Neural crest cell (in vitro differentiated cells): Measurements from ENCODE around the gene EIF1AX. TPM values are rescaled to one million over a fixed set of nuclear protein-coding genes. Genes with fewer than 3 reads are reported as not detected.

Source experiments
- DNase-seq: peaks from one replicate; pipeline ENCODE4 v3.0.0; 2021; ENCODE audit warnings: low read depth, mixed read lengths, low spot score
- H3K27ac Mint-ChIP-seq: one replicate; pipeline ENCODE4 v1.8.0; 2021; ENCODE audit warnings: mild to moderate bottlenecking, mixed read lengths; ENCODE audit not compliant: unreplicated experiment
- H3K27me3 Mint-ChIP-seq: 2 replicates; pipeline ENCODE4 v1.8.0; 2021; ENCODE audit warnings: low read depth, mild to moderate bottlenecking, mixed read lengths
- H3K36me3 Mint-ChIP-seq: 2 replicates; pipeline ENCODE4 v1.8.0; 2021; ENCODE audit warnings: low read depth, mild to moderate bottlenecking, mixed read lengths
- H3K4me1 Mint-ChIP-seq: 2 replicates; pipeline ENCODE4 v1.8.0; 2021; ENCODE audit warnings: mixed read lengths
- H3K4me3 Mint-ChIP-seq: one replicate; pipeline ENCODE4 v1.8.0; 2021; ENCODE audit warnings: mild to moderate bottlenecking, mixed read lengths
- H3K9me3 Mint-ChIP-seq: 2 replicates; pipeline ENCODE4 v1.8.0; 2021; ENCODE audit warnings: mixed read lengths
- total RNA-seq: library from RNA; stranded (reverse); gene quantifications from 2 replicates; pipeline ENCODE4 v1.2.1, GENCODE V29; 2021
- TF ChIP-seq, protein P1 (sequence below): fragments of 200-600 bp; sonication (generic); conservative IDR thresholded peaks from 2 replicates; pipeline ENCODE4 v1.5.0; 2021; ENCODE audit warnings: antibody characterized with exemption, mild to moderate bottlenecking

The EIF1AX gene
- total RNA-seq, 1 donor from 2014 or later = 109 TPM

DNA sequence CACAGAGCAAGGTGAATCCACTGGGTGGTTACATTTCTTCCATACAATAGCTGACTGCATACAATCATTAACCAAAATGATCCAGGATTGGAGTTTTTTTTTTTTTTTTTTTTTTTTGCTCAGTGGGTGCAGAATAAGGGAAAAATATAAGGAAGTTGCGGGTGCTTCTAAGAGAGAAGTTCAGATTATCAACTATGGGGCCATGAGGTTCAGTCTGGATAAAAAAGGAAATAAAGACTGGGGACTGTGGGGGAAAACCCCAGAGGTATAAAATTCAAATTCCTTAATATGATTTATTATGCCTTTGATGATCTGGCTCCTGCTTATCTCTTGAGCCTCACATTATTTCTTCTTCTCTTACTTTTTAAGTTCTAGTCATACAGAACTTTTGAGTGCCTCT lies 5.9 kb upstream of the EIF1AX start:
- H3K9me3 Mint-ChIP-seq = peaks cover 5% of the 10 kb centered on the region
- H3K4me1 Mint-ChIP-seq = no peaks in the 10 kb centered on the region
- no peaks in the 10 kb centered on the region for H3K27me3 Mint-ChIP-seq
- H3K4me3 Mint-ChIP-seq = peak overlapping the region; percentile 5
- H3K36me3 Mint-ChIP-seq = peaks cover 10% of the 10 kb centered on the region
- no peak for DNase-seq
- no peak overlapping the region for H3K27ac Mint-ChIP-seq
- TF ChIP-seq, protein P1, sequence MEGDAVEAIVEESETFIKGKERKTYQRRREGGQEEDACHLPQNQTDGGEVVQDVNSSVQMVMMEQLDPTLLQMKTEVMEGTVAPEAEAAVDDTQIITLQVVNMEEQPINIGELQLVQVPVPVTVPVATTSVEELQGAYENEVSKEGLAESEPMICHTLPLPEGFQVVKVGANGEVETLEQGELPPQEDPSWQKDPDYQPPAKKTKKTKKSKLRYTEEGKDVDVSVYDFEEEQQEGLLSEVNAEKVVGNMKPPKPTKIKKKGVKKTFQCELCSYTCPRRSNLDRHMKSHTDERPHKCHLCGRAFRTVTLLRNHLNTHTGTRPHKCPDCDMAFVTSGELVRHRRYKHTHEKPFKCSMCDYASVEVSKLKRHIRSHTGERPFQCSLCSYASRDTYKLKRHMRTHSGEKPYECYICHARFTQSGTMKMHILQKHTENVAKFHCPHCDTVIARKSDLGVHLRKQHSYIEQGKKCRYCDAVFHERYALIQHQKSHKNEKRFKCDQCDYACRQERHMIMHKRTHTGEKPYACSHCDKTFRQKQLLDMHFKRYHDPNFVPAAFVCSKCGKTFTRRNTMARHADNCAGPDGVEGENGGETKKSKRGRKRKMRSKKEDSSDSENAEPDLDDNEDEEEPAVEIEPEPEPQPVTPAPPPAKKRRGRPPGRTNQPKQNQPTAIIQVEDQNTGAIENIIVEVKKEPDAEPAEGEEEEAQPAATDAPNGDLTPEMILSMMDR = no peak

DNA sequence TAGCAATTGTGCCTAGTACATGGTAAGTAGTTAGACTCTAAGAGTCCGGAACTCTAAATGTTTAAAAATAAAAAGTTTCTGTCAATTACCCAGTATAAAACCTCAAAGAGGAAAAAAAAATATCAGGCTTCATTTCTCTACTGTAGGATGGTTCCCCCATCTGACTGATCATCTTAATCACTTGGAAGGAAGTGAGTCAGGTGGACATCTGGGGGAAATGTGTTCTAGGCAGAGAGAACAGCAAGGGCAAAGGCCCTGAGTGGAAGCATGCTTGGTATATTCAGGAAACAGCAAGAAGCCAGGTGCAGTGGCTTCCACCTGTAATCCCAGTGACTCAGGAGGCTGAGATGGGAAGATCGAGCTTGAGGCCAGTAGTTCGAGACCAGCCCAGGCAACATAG lies 2.9 kb upstream of the EIF1AX start:
- H3K27me3 Mint-ChIP-seq = no peaks in the 10 kb centered on the region
- H3K4me1 Mint-ChIP-seq = peaks cover 10% of the 10 kb centered on the region
- DNase-seq = no peak
- H3K4me3 Mint-ChIP-seq = no peak overlapping the region
- H3K36me3 Mint-ChIP-seq = peaks cover 5% of the 10 kb centered on the region
- TF ChIP-seq, protein P1 = no peak
- H3K27ac Mint-ChIP-seq = no peak overlapping the region
- H3K9me3 Mint-ChIP-seq = peaks cover 3% of the 10 kb centered on the region

DNA sequence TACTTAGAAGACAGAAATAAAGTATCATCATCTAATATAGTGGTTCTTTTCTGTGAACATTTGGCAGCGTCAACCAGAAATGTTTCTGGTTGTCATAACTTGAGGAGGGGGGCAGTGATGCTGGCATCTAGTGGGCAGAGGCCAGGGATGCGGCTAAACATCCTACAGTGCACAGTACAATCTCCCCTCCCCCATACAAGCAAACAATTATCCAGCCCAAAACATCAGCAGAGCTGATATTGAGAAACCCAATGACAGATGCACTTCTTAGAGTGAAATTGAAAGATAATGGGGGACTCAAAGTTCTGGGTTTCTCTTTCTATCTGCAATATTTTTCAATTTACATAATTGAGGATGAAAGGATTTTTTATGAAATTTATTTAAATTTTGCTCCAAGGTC lies 1.9 kb upstream of the EIF1AX start:
- DNase-seq = no peak
- H3K36me3 Mint-ChIP-seq = peaks cover 9% of the 10 kb centered on the region
- no peaks in the 10 kb centered on the region for H3K27me3 Mint-ChIP-seq
- H3K4me3 Mint-ChIP-seq = no peak overlapping the region
- H3K27ac Mint-ChIP-seq = no peak overlapping the region
- H3K9me3 Mint-ChIP-seq = peaks cover 3% of the 10 kb centered on the region
- TF ChIP-seq, protein P1 = no peak
- peaks cover 16% of the 10 kb centered on the region for H3K4me1 Mint-ChIP-seq

DNA sequence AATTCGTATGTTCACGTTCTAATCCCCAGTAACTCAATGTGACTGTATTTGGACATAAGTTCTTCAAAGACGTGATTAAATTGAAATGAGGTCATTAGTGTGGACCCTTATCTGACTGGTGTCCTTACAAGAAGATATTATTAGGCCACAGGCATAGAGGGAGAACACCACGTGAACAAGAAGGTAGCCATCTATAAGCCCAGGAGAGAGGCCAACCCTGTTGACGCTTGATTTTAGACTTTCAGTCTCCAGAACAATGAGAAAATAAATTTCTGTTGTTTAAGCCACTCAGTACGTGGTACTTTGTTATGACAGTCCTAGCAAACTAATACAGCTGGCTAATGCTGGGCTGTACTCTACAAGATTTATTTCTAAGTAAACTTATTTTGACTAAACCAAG lies 1.5 kb upstream of the EIF1AX start:
- Mint-ChIP-seq H3K36me3 (peaks cover 9% of the 10 kb centered on the region), H3K9me3 (peaks cover 3% of the 10 kb centered on the region), H3K4me3 (peak overlapping the region; percentile 53), H3K27ac (no peak overlapping the region), H3K27me3 (no peaks in the 10 kb centered on the region), H3K4me1 (peaks cover 16% of the 10 kb centered on the region)
- DNase-seq = no peak
- TF ChIP-seq, protein P1 = no peak

DNA sequence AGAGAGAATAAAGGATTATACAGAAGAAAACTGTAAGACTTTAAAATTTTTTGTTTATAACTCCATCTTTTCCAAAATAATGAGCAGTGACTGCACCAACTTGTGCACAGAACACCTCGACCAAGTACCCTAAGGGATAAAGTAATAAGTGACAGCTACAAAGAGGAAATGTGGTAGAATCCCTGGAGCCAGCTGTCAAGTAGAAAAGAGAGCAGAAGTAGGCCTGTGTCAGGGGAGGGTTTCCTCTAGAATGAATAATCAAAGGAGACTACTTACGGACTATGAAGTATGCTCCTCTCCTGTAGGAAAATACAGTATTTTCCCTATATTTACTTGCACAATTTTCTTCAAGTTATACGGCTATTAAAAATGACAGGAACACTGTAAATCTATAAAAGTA lies 1.2 kb downstream of the EIF1AX start:
- Mint-ChIP-seq H3K27me3 (no peaks in the 10 kb centered on the region), H3K36me3 (peaks cover 21% of the 10 kb centered on the region), H3K4me3 (peak overlapping the region; percentile 95), H3K27ac (no peak overlapping the region), H3K9me3 (peaks cover 3% of the 10 kb centered on the region), H3K4me1 (peaks cover 24% of the 10 kb centered on the region)
- TF ChIP-seq, protein P1 = no peak
- no peak for DNase-seq

DNA sequence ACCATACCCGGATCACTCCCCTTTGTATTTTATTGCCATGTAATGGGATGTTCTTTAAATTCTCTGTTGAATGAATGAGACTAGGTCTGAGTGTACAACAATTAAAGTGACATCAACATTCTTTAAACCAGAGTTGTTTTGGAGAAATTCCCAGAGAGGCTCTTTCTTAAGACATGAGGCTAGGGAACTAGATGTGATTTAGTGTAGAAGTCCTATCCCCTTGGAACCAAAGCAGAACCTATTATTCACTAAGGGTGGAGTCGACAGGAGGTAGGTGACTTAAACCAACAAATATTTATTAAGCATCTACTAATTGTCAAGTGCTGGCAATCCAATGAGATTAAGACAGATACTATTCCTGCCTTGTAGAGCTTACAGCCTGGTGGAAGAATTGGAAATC lies 1.7 kb downstream of the EIF1AX start:
- no peak for DNase-seq
- Mint-ChIP-seq H3K36me3 (peaks cover 22% of the 10 kb centered on the region), H3K27me3 (no peaks in the 10 kb centered on the region), H3K27ac (no peak overlapping the region), H3K4me3 (peak overlapping the region; percentile 95), H3K9me3 (peaks cover 2% of the 10 kb centered on the region), H3K4me1 (peaks cover 24% of the 10 kb centered on the region)
- TF ChIP-seq, protein P1 = no peak
